ENCODE data around the gene ELK3.

GRCh38 chr12:96190413-96191108 lies 3.6 kb upstream of the ELK3 start:
- no peak for TF ChIP-seq CTCF (IDR thresholded peaks at IDR 0.05)
- no peak for TF ChIP-seq GATA2 (CRISPR knock-in tag; IDR thresholded peaks at IDR 0.05)
- TF ChIP-seq YY1 (IDR thresholded peaks at IDR 0.05; ENCODE audit: low read depth) = no peak
- TF ChIP-seq CHD2 (IDR thresholded peaks at IDR 0.05; ENCODE audit: low read length, partially characterized antibody) = no peak
- TF ChIP-seq EP300 (IDR thresholded peaks at IDR 0.05; ENCODE audit: borderline replicate concordance in 1 of 2, low read depth in 1 of 2, low read length in 1 of 2) = no peak
- TF ChIP-seq RAD21 (IDR thresholded peaks at IDR 0.05; ENCODE audit: low read length) = no peak
- no peak for TF ChIP-seq RCOR1 (IDR thresholded peaks at IDR 0.05; ENCODE audit: low read length)
- no peak for TF ChIP-seq RFX5 (IDR thresholded peaks at IDR 0.05; ENCODE audit: low read length)
- no peak for TF ChIP-seq TCF12 (IDR thresholded peaks at IDR 0.05)
- no peak for TF ChIP-seq MAX (IDR thresholded peaks at IDR 0.05; ENCODE audit: low read depth)
- TF ChIP-seq EZH2phosphoT487 (IDR thresholded peaks at IDR 0.05; ENCODE audit: borderline replicate concordance, low read depth) = no peak
- TF ChIP-seq SMC3 (IDR thresholded peaks at IDR 0.05; ENCODE audit: low read depth, low read length) = no peak

Data from SK-N-SH (cell line).